ENCODE measurements around the gene LEMD1. TPM values are rescaled to one million over a fixed set of nuclear protein-coding genes. Genes with fewer than 3 reads are reported as not detected.
A peak's percentile ranks its signal among the peaks of the same experiment; 100 is the strongest.

The LEMD1 gene
- total RNA-seq, 1 experiment from 2014 or later: not detected

- Histone ChIP-seq H3K9me3 (ENCODE audit: low read length) (no peaks in the 10 kb centered on the region), H3K27ac (ENCODE audit: low read length) (peak overlapping the region; percentile 32), H4K20me1 (ENCODE audit: low read length) (no peaks in the 10 kb centered on the region), H3K79me2 (ENCODE audit: low read length) (no peaks in the 10 kb centered on the region), H3K4me1 (ENCODE audit: insufficient read depth, low read length) (peaks cover 40% of the 10 kb centered on the region), H3K4me2 (ENCODE audit: low read length) (peak overlapping the region; percentile 66), H3K36me3 (ENCODE audit: low read depth, low read length) (no peaks in the 10 kb centered on the region), H3K9ac (ENCODE audit: low read length) (no peak overlapping the region), H3F3A (ENCODE audit: low read length, unreplicated experiment) (peaks cover 5% of the 10 kb centered on the region), H3K4me3 (ENCODE audit: low read length) (no peak overlapping the region), H2AFZ (ENCODE audit: low read length) (0 out of 2 replicates have a peak overlapping the region, but pooled peaks have one; percentile 28), H3K9me2 (replicated peaks; ENCODE audit: low read length) (no peaks in the 10 kb centered on the region), H3K27me3 (ENCODE audit: low read length) (peaks cover 4% of the 10 kb centered on the region; the same call in 1 of the 2 replicates)
- ChIA-PET POLR2A (ENCODE audit: unreplicated experiment) (interaction anchor here (0.6 kb wide), 1 partner anchor 15 kb away, joined by 4 read pairs; no protein-coding TSS in a partner anchor), CTCF (interaction anchor here (0.6 kb wide), 1 partner anchor 272 kb away, joined by 4 read pairs; no protein-coding TSS in a partner anchor)
- intact Hi-C loops (cut with micrococcal nuclease): no loop called here
- TF ChIP-seq EZH2 (IDR thresholded peaks at IDR 0.05; ENCODE audit: low read length, unreplicated experiment): no peak
- TF ChIP-seq EZH2phosphoT487 (IDR thresholded peaks at IDR 0.05; ENCODE audit: borderline replicate concordance, low read length): no peak
- no peak; the same call in 1 of the 2 replicates for TF ChIP-seq CTCF (conservative IDR thresholded peaks at IDR 0.05; ENCODE audit: low read depth, low read length)
- peak; percentile 87 for DNase-seq
- ATAC-seq: peak; percentile 54
- BruUV-seq (replicated peaks): no TSS peak
These were observed 45.9 kb downstream of the LEMD1 start for GRCh38 chr1:205375835-205376545.

- no peak for TF ChIP-seq CTCF (conservative IDR thresholded peaks at IDR 0.05; ENCODE audit: low read depth, low read length)
- no peak for TF ChIP-seq EZH2 (IDR thresholded peaks at IDR 0.05; ENCODE audit: low read length, unreplicated experiment)
- no peak for TF ChIP-seq EZH2phosphoT487 (IDR thresholded peaks at IDR 0.05; ENCODE audit: borderline replicate concordance, low read length)
- H3K4me3 ChIP-seq (ENCODE audit: low read length): peak overlapping the region; percentile 54
- intact Hi-C loops (cut with micrococcal nuclease): loop anchor here (1.0 kb wide), 1 partner anchor 20 kb away; no protein-coding TSS in a partner anchor
- no peaks in the 10 kb centered on the region for H4K20me1 ChIP-seq (ENCODE audit: low read length)
- CTCF ChIA-PET: interaction anchor here (1.6 kb wide), 1 partner anchor 111 kb away, joined by 7 read pairs; no protein-coding TSS in a partner anchor
- BruUV-seq (replicated peaks): no TSS peak
- H3F3A ChIP-seq (ENCODE audit: low read length, unreplicated experiment): peaks cover 5% of the 10 kb centered on the region
- H3K9me3 ChIP-seq (ENCODE audit: low read length): no peaks in the 10 kb centered on the region
- no peaks in the 10 kb centered on the region for H3K9me2 ChIP-seq (replicated peaks; ENCODE audit: low read length)
- peak; percentile 91 for DNase-seq
- H3K4me2 ChIP-seq (ENCODE audit: low read length): peak overlapping the region; percentile 81
- POLR2A ChIA-PET (ENCODE audit: unreplicated experiment): no interaction called here
- peak; percentile 90 for ATAC-seq
- peak overlapping the region; percentile 16; the same call in 1 of the 2 replicates for H3K9ac ChIP-seq (ENCODE audit: low read length)
- H3K36me3 ChIP-seq (ENCODE audit: low read depth, low read length): no peaks in the 10 kb centered on the region
- no peaks in the 10 kb centered on the region for H3K79me2 ChIP-seq (ENCODE audit: low read length)
- H3K27me3 ChIP-seq (ENCODE audit: low read length): peaks cover 4% of the 10 kb centered on the region; the same call in 1 of the 2 replicates
- peaks cover 40% of the 10 kb centered on the region for H3K4me1 ChIP-seq (ENCODE audit: insufficient read depth, low read length)
- H3K27ac ChIP-seq (ENCODE audit: low read length): peak overlapping the region; percentile 85
- peak overlapping the region; percentile 53 for H2AFZ ChIP-seq (ENCODE audit: low read length)
These were observed 47.4 kb downstream of the LEMD1 start for GRCh38 chr1:205374210-205375078.

Measured in PC-3 (cell line).